Smooth muscle cell (in vitro differentiated cells): ENCODE measurements around the gene PHLDA1. TPM values are rescaled to one million over a fixed set of nuclear protein-coding genes. Genes with fewer than 3 reads are reported as not detected.

Experiments used
- DNase-seq: peaks from one replicate; lab custom pipeline; 2025; ENCODE audit not compliant: unreplicated experiment; lab: John Stamatoyannopoulos, UW
- H2AFZ ChIP-seq: fragments of 200-600 bp; sonication (generic); 2 replicates; pipeline ENCODE4 v1.6.0; 2016; ENCODE audit warnings: antibody characterized with exemption, low read depth, mild to moderate bottlenecking
- H3F3A ChIP-seq: fragments of 200-600 bp; sonication (generic); 2 replicates; pipeline ENCODE4 v1.6.0; 2017; ENCODE audit warnings: antibody characterized with exemption, low read depth
- H3K27ac ChIP-seq: fragments of 200-600 bp; sonication (generic); 2 replicates; pipeline ENCODE4 v1.5.1; 2016; ENCODE audit warnings: low read depth, mild to moderate bottlenecking
- H3K27me3 ChIP-seq: fragments of 200-600 bp; sonication (generic); 2 replicates; pipeline ENCODE4 v1.6.1; 2016; ENCODE audit warnings: low read depth, mild to moderate bottlenecking
- H3K36me3 ChIP-seq: fragments of 200-600 bp; sonication (generic); 2 replicates; pipeline ENCODE4 v1.5.1; 2016; ENCODE audit warnings: low read depth
- H3K4me1 ChIP-seq: fragments of 200-600 bp; sonication (generic); 2 replicates; pipeline ENCODE4 v1.5.1; 2016; ENCODE audit warnings: low read depth
- H3K4me2 ChIP-seq: fragments of 200-600 bp; sonication (generic); 2 replicates; pipeline ENCODE4 v1.6.0; 2016; ENCODE audit warnings: mild to moderate bottlenecking
- H3K4me3 ChIP-seq: fragments of 200-600 bp; sonication (generic); 2 replicates; pipeline ENCODE4 v1.5.1; 2016; ENCODE audit warnings: mild to moderate bottlenecking
- H3K79me2 ChIP-seq: fragments of 200-600 bp; sonication (generic); 2 replicates; pipeline ENCODE4 v1.6.0; 2016; ENCODE audit warnings: low read depth, mild to moderate bottlenecking
- H3K9ac ChIP-seq: fragments of 200-600 bp; sonication (generic); 2 replicates; pipeline ENCODE4 v1.6.0; 2016; ENCODE audit warnings: low read depth
- H3K9me3 ChIP-seq: fragments of 200-600 bp; sonication (generic); replicated peaks from 2 replicates; pipeline ENCODE4 v1.5.1; 2016; ENCODE audit warnings: low read depth
- H4K20me1 ChIP-seq: fragments of 200-600 bp; sonication (generic); 2 replicates; pipeline ENCODE4 v1.6.0; 2016; ENCODE audit warnings: low read depth
- CTCF ChIP-seq: fragments of 200-600 bp; sonication (generic); IDR thresholded peaks from 2 replicates; pipeline ENCODE4 v1.5.1; 2017; ENCODE audit warnings: borderline replicate concordance, mild to moderate bottlenecking, antibody characterized with exemption; ENCODE audit not compliant: insufficient read depth, poor library complexity, severe bottlenecking
- WGBS: methylation state at CpG from one replicate; pipeline ENCODE4 v1.1.7; 2016; ENCODE audit warnings: low lambda C conversion rate; 5-methylcytosine and 5-hydroxymethylcytosine counted together
- polyA plus RNA-seq: library from polyadenylated mRNA; unstranded; fragments of >200 nt; fragmentation: Nextera tagmentation; extraction: Ambion mirVana; gene quantifications from 2 replicates; pipeline ENCODE4 v1.2.1, GENCODE V29; 2016
- total RNA-seq: library from RNA; depleted of rRNA; stranded (reverse); fragments of >200 nt; gene quantifications from 2 replicates; pipeline ENCODE4 v1.2.3, GENCODE V29; 2014

Gene PHLDA1
- total and polyA plus RNA-seq, 2 experiments from 2014 or later = 70.2 to 88.6 TPM

DNA sequence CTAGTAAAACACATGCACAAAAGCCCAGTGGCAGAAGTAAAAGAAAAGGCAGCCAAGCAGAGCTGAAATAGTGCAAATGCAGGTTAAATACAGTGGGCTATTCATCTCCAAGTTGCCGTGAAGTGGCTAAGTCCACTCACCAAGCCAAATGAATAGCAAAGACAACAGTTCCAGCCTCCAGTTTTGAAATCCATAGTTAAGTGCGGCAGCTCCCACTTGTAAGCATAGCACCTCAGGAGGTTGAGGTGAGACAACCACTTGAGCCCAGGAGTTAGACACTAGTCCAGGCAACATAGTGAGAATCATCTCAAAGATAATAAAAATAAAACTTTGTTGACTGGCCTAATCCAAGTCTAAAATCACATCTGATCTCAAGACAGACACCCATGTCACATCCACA, 9.8 kb upstream of the PHLDA1 start:
- peaks cover 11% of the 10 kb centered on the region for H3K4me1 ChIP-seq
- peaks cover 8% of the 10 kb centered on the region for H3K36me3 ChIP-seq
- no peak overlapping the region for H2AFZ ChIP-seq
- peaks cover 14% of the 10 kb centered on the region for H3F3A ChIP-seq
- no peak for TF ChIP-seq CTCF
- DNase-seq = no peak
- WGBS = 92% methylated on average over 2 of the region's 2 CpGs
- H3K4me2 ChIP-seq = no peak overlapping the region
- no peaks in the 10 kb centered on the region for H3K79me2 ChIP-seq
- H3K9me3 ChIP-seq = no peaks in the 10 kb centered on the region
- H3K9ac ChIP-seq = no peak overlapping the region
- H3K27me3 ChIP-seq = no peaks in the 10 kb centered on the region
- no peak overlapping the region for H3K27ac ChIP-seq
- H3K4me3 ChIP-seq = no peak overlapping the region
- no peaks in the 10 kb centered on the region for H4K20me1 ChIP-seq

DNA sequence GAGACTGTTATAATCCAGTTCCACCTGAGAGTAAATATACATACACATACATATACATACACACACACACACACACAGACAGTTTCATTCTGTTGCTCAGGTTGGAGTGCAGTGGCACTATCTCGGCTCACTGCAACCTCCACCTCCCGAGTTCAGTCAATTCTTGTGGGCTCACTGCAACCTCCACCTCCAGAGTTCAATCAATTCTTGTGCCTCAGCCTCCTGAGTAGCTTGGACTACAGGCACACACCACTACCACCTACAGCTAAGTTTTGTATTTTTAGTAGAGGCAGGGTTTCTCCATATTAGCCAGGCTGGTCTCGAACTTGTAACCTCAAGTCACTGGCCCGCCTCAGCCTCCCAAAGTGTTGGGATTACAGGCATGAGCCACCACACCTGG, 8.9 kb upstream of the PHLDA1 start:
- Histone ChIP-seq H3K79me2 (no peaks in the 10 kb centered on the region), H3K4me3 (no peak overlapping the region), H3K9me3 (no peaks in the 10 kb centered on the region), H2AFZ (no peak overlapping the region), H4K20me1 (no peaks in the 10 kb centered on the region), H3F3A (peaks cover 15% of the 10 kb centered on the region), H3K4me2 (no peak overlapping the region), H3K36me3 (peaks cover 8% of the 10 kb centered on the region), H3K9ac (no peak overlapping the region), H3K27me3 (no peaks in the 10 kb centered on the region), H3K4me1 (peaks cover 11% of the 10 kb centered on the region), H3K27ac (no peak overlapping the region)
- 98% methylated on average over 4 of the region's 4 CpGs for WGBS
- TF ChIP-seq CTCF = no peak
- no peak for DNase-seq

DNA sequence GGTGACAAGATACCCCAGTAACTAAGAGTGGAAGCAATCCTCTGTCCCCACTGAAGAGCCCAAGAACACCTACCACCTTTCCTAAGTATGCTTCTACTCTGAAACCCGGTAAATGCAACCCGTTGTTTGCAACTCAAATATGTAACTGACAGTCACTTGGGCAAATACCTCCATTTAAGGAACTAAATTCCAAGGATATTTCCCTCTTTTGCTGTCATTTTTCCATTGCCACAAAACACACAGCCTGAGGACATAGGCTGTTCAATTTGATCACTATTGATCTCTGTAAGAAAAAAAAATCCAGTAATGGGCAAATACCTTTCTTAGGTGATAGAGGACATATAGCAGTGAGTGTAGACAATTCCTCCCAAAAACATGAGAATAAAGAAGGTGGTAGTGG, 6.6 kb upstream of the PHLDA1 start:
- DNase-seq = no peak
- TF ChIP-seq CTCF = no peak

More for the DNA sequence above, 6.6 kb upstream of the PHLDA1 start:
- no peaks in the 10 kb centered on the region for H4K20me1 ChIP-seq
- no peak overlapping the region for H3K4me3 ChIP-seq
- peak overlapping the region; percentile 53 for H3K4me2 ChIP-seq
- no peaks in the 10 kb centered on the region for H3K9me3 ChIP-seq
- H3K79me2 ChIP-seq = no peaks in the 10 kb centered on the region
- peaks cover 17% of the 10 kb centered on the region for H3K4me1 ChIP-seq
- H3K27ac ChIP-seq = peak overlapping the region; percentile 17
- H3K27me3 ChIP-seq = no peaks in the 10 kb centered on the region
- WGBS = 41% methylated on average over 2 of the region's 2 CpGs
- H3K9ac ChIP-seq = no peak overlapping the region
- no peaks in the 10 kb centered on the region for H3K36me3 ChIP-seq
- no peak overlapping the region for H2AFZ ChIP-seq
- H3F3A ChIP-seq = peaks cover 26% of the 10 kb centered on the region
